Panc1 (cell line): ENCODE data around the gene GRP. TPM values are rescaled to one million over a fixed set of nuclear protein-coding genes. Genes with fewer than 3 reads are reported as not detected.

Source experiments
- ATAC-seq: fragments of 200-7000 bp; cut with Tn5 transposase; 2 replicates; pipeline ENCODE4 v1.9.1; 2020; ENCODE audit warnings: mild to moderate bottlenecking, moderate library complexity
- BruUV-seq: library from RNA; stranded (reverse); fragments of 400-500 nt; replicated peaks from 2 replicates; lab custom pipeline; 2021; lab: Mats Ljungman, UMichigan
- CTCF ChIA-PET: fragments of 300-600 bp; sonication (Branson Sonifier 250); formaldehyde crosslinking; loops from one replicate; lab custom pipeline; 2022; ENCODE audit warnings: antibody characterized with exemption; lab: Charles Lee
- POLR2A ChIA-PET: fragments of 300-600 bp; sonication (Branson Sonifier 250); formaldehyde crosslinking; loops from one replicate; lab custom pipeline; 2022; ENCODE audit warnings: antibody characterized with exemption; lab: Charles Lee
- DNase-seq: peaks from one replicate; pipeline ENCODE4 v3.0.0-alpha.2; 2010; ENCODE audit warnings: low read depth, low spot score
- H3K27ac ChIP-seq: 2 replicates; pipeline ENCODE4 v1.5.1; 2011; ENCODE audit warnings: mild to moderate bottlenecking, low read length, inconsistent platforms
- H3K27me3 ChIP-seq: fragments of 200-500 bp; sonication (Bioruptor generic); 2 replicates; pipeline ENCODE4 v1.6.0; 2014; ENCODE audit warnings: low read length, inconsistent platforms; ENCODE audit not compliant: control insufficient read depth, insufficient read depth
- H3K36me3 ChIP-seq: fragments of 200-500 bp; sonication (Bioruptor generic); 2 replicates; pipeline ENCODE4 v1.5.1; 2014; ENCODE audit warnings: inconsistent platforms, mild to moderate bottlenecking, low read length, moderate library complexity; ENCODE audit not compliant: control insufficient read depth, insufficient read depth
- H3K4me1 ChIP-seq: 2 replicates; pipeline ENCODE4 v1.5.1; 2011; ENCODE audit warnings: inconsistent platforms, mild to moderate bottlenecking, low read length, moderate library complexity; ENCODE audit not compliant: control insufficient read depth, insufficient read depth
- H3K4me3 ChIP-seq, 2 experiments: 2 replicates each; pipeline ENCODE4 v1.5.1; 2011 to 2012; ENCODE audit warnings: low read depth in 2 of 2, low read length in 2 of 2, mild to moderate bottlenecking in 2 of 2, inconsistent platforms in 1 of 2, moderate library complexity in 1 of 2
- H3K9me3 ChIP-seq: fragments of 200-500 bp; sonication (Bioruptor generic); 2 replicates; pipeline ENCODE4 v1.5.1; 2014; ENCODE audit warnings: low read depth, mild to moderate bottlenecking, inconsistent platforms, low read length, moderate library complexity; ENCODE audit not compliant: control insufficient read depth, insufficient read depth
- CTCF ChIP-seq: fragments of 450-650 bp; IDR thresholded peaks from 2 replicates; pipeline ENCODE4 v1.5.1; 2017; ENCODE audit warnings: mild to moderate bottlenecking
- POLR2AphosphoS5 ChIP-seq: IDR thresholded peaks from 2 replicates; pipeline ENCODE4 v1.6.1; 2012; ENCODE audit warnings: mild to moderate bottlenecking, low read depth, low read length, moderate library complexity
- REST ChIP-seq, 2 experiments: IDR thresholded peaks; 2 replicates each; pipeline ENCODE4 v1.6.1; 2011 to 2012; ENCODE audit warnings: low read depth in 2 of 2, control low read depth in 1 of 2, low read length in 1 of 2, mild to moderate bottlenecking in 1 of 2, moderate library complexity in 1 of 2; ENCODE audit not compliant: insufficient read depth in 1 of 2
- SIN3A ChIP-seq: IDR thresholded peaks from 2 replicates; pipeline ENCODE4 v1.6.1; 2012; ENCODE audit warnings: low read depth, mild to moderate bottlenecking, low read length, moderate library complexity, borderline replicate concordance; ENCODE audit not compliant: insufficient read depth
- TCF7L2 ChIP-seq: IDR thresholded peaks from 2 replicates; pipeline ENCODE4 v1.6.1; 2011; ENCODE audit warnings: mild to moderate bottlenecking, low read depth, low read length, inconsistent platforms
- in situ Hi-C: cut with HindIII; loops from 2 replicates; pipeline ENCODE4 v1.10.0; 2016; ENCODE audit warnings: low sequenced_read_pairs, low pct_unique_long_range_greater_than_20kb
- intact Hi-C: fragments of 100-400 bp; cut with micrococcal nuclease; formaldehyde crosslinking; loops from one replicate; pipeline ENCODE4 v1.10.0; 2022; ENCODE audit not compliant: unreplicated experiment
- total RNA-seq: library from RNA; stranded (reverse); gene quantifications from one replicate; pipeline ENCODE4 v1.2.1, GENCODE V29; 2021; ENCODE audit not compliant: unreplicated experiment

Gene GRP
- total RNA-seq, 1 experiment from 2014 or later = not detected

- H3K4me1 ChIP-seq = no peaks in the 10 kb centered on the region
- DNase-seq (no peak), ATAC-seq (no peak)
- ChIA-PET POLR2A (no interaction called here), CTCF (no interaction called here)
- no peak overlapping the region for H3K27ac ChIP-seq
- BruUV-seq = no TSS peak
- in situ Hi-C loops (no loop called here), intact Hi-C loops (no loop called here)
- TF ChIP-seq POLR2AphosphoS5 = no peak
- no peak for TF ChIP-seq CTCF
- TF ChIP-seq TCF7L2 = no peak
- TF ChIP-seq REST (IDR thresholded peaks at IDR 0.05; ENCODE audit: insufficient read depth in 1 of 2, low read depth in 2 of 2, low read length in 1 of 2) = no peak
- TF ChIP-seq SIN3A = no peak
- peaks cover 15% of the 10 kb centered on the region for H3K27me3 ChIP-seq
- H3K4me3 ChIP-seq = no peak overlapping the region
- H3K36me3 ChIP-seq = no peaks in the 10 kb centered on the region
- no peaks in the 10 kb centered on the region for H3K9me3 ChIP-seq
Observed at GRCh38 chr18:59271606-59272220, 51.8 kb downstream of the GRP start.

GRCh38 chr18:59272221-59272888 is 52.4 kb downstream of the GRP start:
- Histone ChIP-seq H3K4me1 (no peaks in the 10 kb centered on the region), H3K27me3 (peaks cover 11% of the 10 kb centered on the region), H3K4me3 (no peak overlapping the region), H3K36me3 (no peaks in the 10 kb centered on the region), H3K9me3 (no peaks in the 10 kb centered on the region), H3K27ac (no peak overlapping the region)
- BruUV-seq = no TSS peak
- no peak for TF ChIP-seq TCF7L2
- TF ChIP-seq POLR2AphosphoS5 = no peak
- TF ChIP-seq REST (IDR thresholded peaks at IDR 0.05; ENCODE audit: insufficient read depth in 1 of 2, low read depth in 2 of 2, low read length in 1 of 2) = no peak
- no peak for TF ChIP-seq SIN3A
- TF ChIP-seq CTCF = no peak
- in situ Hi-C loops = no loop called here
- POLR2A ChIA-PET = no interaction called here
- intact Hi-C loops = no loop called here
- ATAC-seq = no peak
- no peak for DNase-seq
- CTCF ChIA-PET = no interaction called here
